ENCODE results near the gene KLK8.

The KLK8 gene, protein sequence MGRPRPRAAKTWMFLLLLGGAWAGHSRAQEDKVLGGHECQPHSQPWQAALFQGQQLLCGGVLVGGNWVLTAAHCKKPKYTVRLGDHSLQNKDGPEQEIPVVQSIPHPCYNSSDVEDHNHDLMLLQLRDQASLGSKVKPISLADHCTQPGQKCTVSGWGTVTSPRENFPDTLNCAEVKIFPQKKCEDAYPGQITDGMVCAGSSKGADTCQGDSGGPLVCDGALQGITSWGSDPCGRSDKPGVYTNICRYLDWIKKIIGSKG

DNA sequence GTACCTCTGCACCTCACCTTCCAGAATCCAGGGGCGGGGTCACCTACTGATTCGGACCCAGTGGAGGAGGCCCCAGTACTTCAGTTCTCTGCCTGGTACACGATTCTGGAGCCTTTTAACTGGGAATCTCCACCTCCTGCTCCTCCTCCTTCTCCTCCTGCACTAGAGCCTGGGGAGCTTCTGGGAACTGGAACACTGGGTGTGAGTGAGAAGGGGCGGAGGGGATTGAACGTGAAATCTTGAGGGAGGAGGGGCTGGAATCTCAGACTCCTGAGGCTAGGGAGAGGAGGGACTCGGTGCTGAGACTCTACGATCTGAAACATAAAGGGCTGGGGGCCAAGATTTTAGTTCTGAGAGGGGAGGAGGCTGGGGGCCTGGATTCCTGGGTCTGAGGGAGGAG is at the start of gene KLK8:
KLK8 (minus strand) TSS at position 90 of the 400 bp plus-strand sequence. CDS start 437 bp downstream, outside the sequence.
- Histone ChIP-seq H3K4me3 (ENCODE audit: low read depth, low read length) (no peak within 1 kb of the TSS), H3K27me3 (replicated peaks) (no peaks in the 10 kb centered on the region), H3K36me3 (replicated peaks) (no peaks in the 10 kb centered on the region), H3K27ac (no peak within 1 kb of the TSS)
- in situ Hi-C loops (cut with HindIII; ENCODE audit: low pct_ligation_motif_present, low sequenced_read_pairs), result no loop called here
- TF ChIP-seq, protein P1, sequence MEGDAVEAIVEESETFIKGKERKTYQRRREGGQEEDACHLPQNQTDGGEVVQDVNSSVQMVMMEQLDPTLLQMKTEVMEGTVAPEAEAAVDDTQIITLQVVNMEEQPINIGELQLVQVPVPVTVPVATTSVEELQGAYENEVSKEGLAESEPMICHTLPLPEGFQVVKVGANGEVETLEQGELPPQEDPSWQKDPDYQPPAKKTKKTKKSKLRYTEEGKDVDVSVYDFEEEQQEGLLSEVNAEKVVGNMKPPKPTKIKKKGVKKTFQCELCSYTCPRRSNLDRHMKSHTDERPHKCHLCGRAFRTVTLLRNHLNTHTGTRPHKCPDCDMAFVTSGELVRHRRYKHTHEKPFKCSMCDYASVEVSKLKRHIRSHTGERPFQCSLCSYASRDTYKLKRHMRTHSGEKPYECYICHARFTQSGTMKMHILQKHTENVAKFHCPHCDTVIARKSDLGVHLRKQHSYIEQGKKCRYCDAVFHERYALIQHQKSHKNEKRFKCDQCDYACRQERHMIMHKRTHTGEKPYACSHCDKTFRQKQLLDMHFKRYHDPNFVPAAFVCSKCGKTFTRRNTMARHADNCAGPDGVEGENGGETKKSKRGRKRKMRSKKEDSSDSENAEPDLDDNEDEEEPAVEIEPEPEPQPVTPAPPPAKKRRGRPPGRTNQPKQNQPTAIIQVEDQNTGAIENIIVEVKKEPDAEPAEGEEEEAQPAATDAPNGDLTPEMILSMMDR (IDR thresholded peaks at IDR 0.05; ENCODE audit: low read depth, low read length, missing control alignments), result no peak
- DNase-seq, result no peak

DNA sequence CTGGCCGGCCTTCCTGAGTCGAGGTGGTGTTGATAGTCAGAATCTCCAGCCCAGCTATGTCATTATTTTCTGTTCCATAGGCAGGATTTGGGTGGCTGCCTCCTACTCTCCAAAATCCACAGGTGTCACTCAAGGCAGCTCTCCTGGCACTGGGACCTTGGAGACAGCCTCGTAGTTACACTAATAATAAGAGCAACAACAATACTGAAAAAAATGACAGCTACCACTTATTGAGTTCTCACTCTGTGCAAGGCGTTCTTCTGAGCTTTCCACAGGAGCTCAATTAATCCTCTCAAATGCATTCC is 45.6 kb upstream of the KLK8 start:
- Histone ChIP-seq H3K27ac (no peak overlapping the region), H3K27me3 (replicated peaks) (no peaks in the 10 kb centered on the region)

GRCh38 chr19:51044327-51044726 is 42.9 kb upstream of the KLK8 start:
- no peaks in the 10 kb centered on the region for H3K36me3 ChIP-seq (replicated peaks)
- TF ChIP-seq, protein P1 (IDR thresholded peaks at IDR 0.05; ENCODE audit: low read depth, low read length, missing control alignments), result no peak
- in situ Hi-C loops (cut with HindIII; ENCODE audit: low pct_ligation_motif_present, low sequenced_read_pairs), result no loop called here
- H3K27ac ChIP-seq, result no peak overlapping the region
- DNase-seq, result no peak
- no peaks in the 10 kb centered on the region for H3K27me3 ChIP-seq (replicated peaks)
- H3K4me3 ChIP-seq (ENCODE audit: low read depth, low read length), result no peak overlapping the region

More for the DNA sequence above, 45.6 kb upstream of the KLK8 start:
- H3K36me3 ChIP-seq (replicated peaks), result no peaks in the 10 kb centered on the region
- no peak overlapping the region for H3K4me3 ChIP-seq (ENCODE audit: low read depth, low read length)
- no peak for DNase-seq
- TF ChIP-seq, protein P1 (IDR thresholded peaks at IDR 0.05; ENCODE audit: low read depth, low read length, missing control alignments), result no peak
- in situ Hi-C loops (cut with HindIII; ENCODE audit: low pct_ligation_motif_present, low sequenced_read_pairs), result no loop called here

DNA sequence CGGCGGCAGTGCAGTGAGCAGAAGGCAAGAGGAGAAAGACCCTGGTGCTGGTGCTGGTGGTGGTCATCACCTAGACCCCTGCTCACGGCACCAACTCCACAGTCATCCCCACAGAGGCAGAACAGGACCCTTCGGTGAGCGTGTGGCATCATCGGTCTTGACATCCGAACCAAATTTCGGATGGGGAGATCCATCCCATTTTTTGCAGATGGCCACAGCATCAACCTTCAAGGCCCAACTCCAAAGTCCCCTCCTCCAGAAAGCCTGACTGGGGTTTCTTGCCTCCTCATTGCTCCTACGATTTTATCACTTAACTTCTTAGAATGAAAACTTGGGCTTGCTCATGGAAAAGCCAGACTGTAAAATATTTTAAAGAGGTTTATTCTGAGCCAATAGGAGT is 42.1 kb upstream of the KLK8 start:
- H3K27me3 ChIP-seq (replicated peaks), result no peaks in the 10 kb centered on the region

GRCh38 chr19:51040151-51040550 is 38.7 kb upstream of the KLK8 start:
- Histone ChIP-seq H3K4me3 (ENCODE audit: low read depth, low read length) (no peak overlapping the region), H3K36me3 (replicated peaks) (no peaks in the 10 kb centered on the region), H3K27ac (no peak overlapping the region), H3K27me3 (replicated peaks) (no peaks in the 10 kb centered on the region)
- TF ChIP-seq, protein P1 (IDR thresholded peaks at IDR 0.05; ENCODE audit: low read depth, low read length, missing control alignments), result no peak
- no peak for DNase-seq
- in situ Hi-C loops (cut with HindIII; ENCODE audit: low pct_ligation_motif_present, low sequenced_read_pairs), result no loop called here

More for the DNA sequence above, 42.1 kb upstream of the KLK8 start:
- H3K27ac ChIP-seq, result no peak overlapping the region
- in situ Hi-C loops (cut with HindIII; ENCODE audit: low pct_ligation_motif_present, low sequenced_read_pairs), result no loop called here
- no peak overlapping the region for H3K4me3 ChIP-seq (ENCODE audit: low read depth, low read length)
- H3K36me3 ChIP-seq (replicated peaks), result no peaks in the 10 kb centered on the region
- DNase-seq, result no peak
- TF ChIP-seq, protein P1 (IDR thresholded peaks at IDR 0.05; ENCODE audit: low read depth, low read length, missing control alignments), result no peak

DNA sequence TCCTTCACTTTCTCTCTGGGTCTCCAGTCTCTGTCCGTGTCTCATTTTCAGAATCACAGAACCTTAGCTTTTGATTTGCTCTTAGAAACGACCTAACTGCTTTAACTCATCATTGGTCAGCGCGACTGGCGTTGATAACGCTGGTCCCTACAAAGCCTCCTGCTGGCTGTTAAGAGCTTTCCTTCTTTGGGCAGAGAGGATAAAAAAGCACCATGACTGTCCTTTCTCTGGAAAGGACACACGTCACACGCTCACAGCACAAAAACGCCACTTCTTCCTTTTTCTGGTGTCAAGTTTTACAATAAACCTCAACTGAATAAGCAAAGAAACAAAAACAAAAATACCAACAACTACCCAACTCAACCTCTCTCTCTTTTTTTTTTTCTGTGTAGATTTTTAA is 35.1 kb upstream of the KLK8 start:
- H3K27me3 ChIP-seq (replicated peaks), result no peaks in the 10 kb centered on the region
- in situ Hi-C loops (cut with HindIII; ENCODE audit: low pct_ligation_motif_present, low sequenced_read_pairs), result no loop called here
- H3K36me3 ChIP-seq (replicated peaks), result no peaks in the 10 kb centered on the region
- TF ChIP-seq, protein P1 (IDR thresholded peaks at IDR 0.05; ENCODE audit: low read depth, low read length, missing control alignments), result no peak
- DNase-seq, result no peak
- no peak overlapping the region for H3K27ac ChIP-seq
- H3K4me3 ChIP-seq (ENCODE audit: low read depth, low read length), result no peak overlapping the region
